Breast epithelium (tissue), 4 donors: ENCODE data around the gene TREM2. TPM values are rescaled to one million over a fixed set of nuclear protein-coding genes. Genes with fewer than 3 reads are reported as not detected.

Experiments used
- DNase-seq, 2 donors: peaks; one replicate each; pipeline ENCODE4 v3.0.0-alpha.2; 2019; ENCODE audit warnings: low spot score in 2 of 2
- H3K27ac ChIP-seq, 2 donors: fragments of 200-600 bp; sonication (generic) in 1 of 2; one replicate each; pipeline ENCODE4 v1.5.1; 2016 to 2019; ENCODE audit warnings: mild to moderate bottlenecking in 1 of 2
- H3K27me3 ChIP-seq, 2 donors: fragments of 200-600 bp; sonication (generic) in 1 of 2; one replicate each; pipeline versions ENCODE4 v1.5.1 to v1.6.0; 2017 to 2019; ENCODE audit warnings: control low read depth in 1 of 2, mild to moderate bottlenecking in 1 of 2
- H3K36me3 ChIP-seq: fragments of 200-600 bp; one replicate; pipeline ENCODE4 v1.5.1; 2019
- H3K4me1 ChIP-seq, 2 donors: fragments of 200-600 bp; sonication (generic); one replicate each; pipeline ENCODE4 v1.5.1; 2016 to 2019; ENCODE audit warnings: control low read depth in 1 of 2
- H3K4me3 ChIP-seq, 3 donors: fragments of 200-600 bp; sonication (generic); 1 replicate in 2 of 3; 2 replicates in 1 of 3; pipeline ENCODE4 v1.5.1; 2016 to 2019; ENCODE audit warnings: mild to moderate bottlenecking in 3 of 3, moderate library complexity in 2 of 3
- H3K9me3 ChIP-seq, 2 donors: fragments of 200-600 bp; sonication (generic) in 1 of 2; one replicate each; pipeline ENCODE4 v1.5.1; 2016 to 2019; ENCODE audit warnings: control low read depth in 1 of 2
- POLR2A ChIP-seq: fragments of 450-650 bp; IDR thresholded peaks from one replicate; pipeline ENCODE4 v1.6.1; 2016; ENCODE audit warnings: antibody characterized with exemption, mild to moderate bottlenecking, moderate library complexity
- POLR2AphosphoS5 ChIP-seq, 3 donors: sonication (generic); formaldehyde crosslinking; IDR thresholded peaks; one replicate each; pipeline ENCODE4 v1.6.1; 2017; ENCODE audit warnings: antibody characterized with exemption in 3 of 3
- intact Hi-C: fragments of 100-400 bp; cut with DNase I; formaldehyde crosslinking; loops from one replicate; pipeline ENCODE4 v1.15.1; 2023; ENCODE audit warnings: low total_unique reads
- total RNA-seq, 3 donors: library from RNA; depleted of rRNA; stranded (reverse); fragments of >200 nt; gene quantifications; one replicate each; pipeline ENCODE4 v1.1.0, GENCODE V29; 2016
- TF ChIP-seq, protein P1 (sequence below), 3 donors: fragments of 450-650 bp; IDR thresholded peaks; one replicate each; pipeline ENCODE4 v1.5.1; 2016 to 2017; ENCODE audit warnings: antibody characterized with exemption in 3 of 3, mild to moderate bottlenecking in 3 of 3, moderate library complexity in 3 of 3

Gene TREM2
- total RNA-seq, 3 donors from 2014 or later, result 7.7 to 31.6 (median 10.5) TPM

DNA sequence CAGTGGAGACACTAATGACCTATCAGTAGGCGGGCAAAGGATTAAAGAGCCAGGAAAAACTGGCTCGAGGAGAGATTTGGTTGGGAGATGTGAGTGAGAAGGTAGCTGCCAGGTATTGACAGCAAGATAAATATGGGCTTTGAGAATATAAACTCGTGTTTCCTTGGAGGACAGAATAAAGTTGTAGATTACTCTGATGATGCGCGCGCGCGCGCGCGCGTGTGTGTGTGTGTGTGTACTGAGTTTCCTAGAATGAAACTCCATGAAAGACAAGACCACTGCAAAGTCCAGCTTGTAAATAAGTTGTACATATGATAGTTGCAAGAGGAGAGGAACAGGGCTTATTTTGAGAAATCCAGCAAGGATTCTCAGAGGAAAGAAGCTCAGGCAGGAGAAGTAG, 13.3 kb upstream of the TREM2 start:
- no peaks in the 10 kb centered on the region for H3K36me3 ChIP-seq
- H3K4me1 ChIP-seq, result no peaks in the 10 kb centered on the region
- no peak for TF ChIP-seq POLR2AphosphoS5 (IDR thresholded peaks at IDR 0.05)
- no peak for TF ChIP-seq POLR2A
- TF ChIP-seq, protein P1, sequence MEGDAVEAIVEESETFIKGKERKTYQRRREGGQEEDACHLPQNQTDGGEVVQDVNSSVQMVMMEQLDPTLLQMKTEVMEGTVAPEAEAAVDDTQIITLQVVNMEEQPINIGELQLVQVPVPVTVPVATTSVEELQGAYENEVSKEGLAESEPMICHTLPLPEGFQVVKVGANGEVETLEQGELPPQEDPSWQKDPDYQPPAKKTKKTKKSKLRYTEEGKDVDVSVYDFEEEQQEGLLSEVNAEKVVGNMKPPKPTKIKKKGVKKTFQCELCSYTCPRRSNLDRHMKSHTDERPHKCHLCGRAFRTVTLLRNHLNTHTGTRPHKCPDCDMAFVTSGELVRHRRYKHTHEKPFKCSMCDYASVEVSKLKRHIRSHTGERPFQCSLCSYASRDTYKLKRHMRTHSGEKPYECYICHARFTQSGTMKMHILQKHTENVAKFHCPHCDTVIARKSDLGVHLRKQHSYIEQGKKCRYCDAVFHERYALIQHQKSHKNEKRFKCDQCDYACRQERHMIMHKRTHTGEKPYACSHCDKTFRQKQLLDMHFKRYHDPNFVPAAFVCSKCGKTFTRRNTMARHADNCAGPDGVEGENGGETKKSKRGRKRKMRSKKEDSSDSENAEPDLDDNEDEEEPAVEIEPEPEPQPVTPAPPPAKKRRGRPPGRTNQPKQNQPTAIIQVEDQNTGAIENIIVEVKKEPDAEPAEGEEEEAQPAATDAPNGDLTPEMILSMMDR (IDR thresholded peaks at IDR 0.05), result no peak

DNA sequence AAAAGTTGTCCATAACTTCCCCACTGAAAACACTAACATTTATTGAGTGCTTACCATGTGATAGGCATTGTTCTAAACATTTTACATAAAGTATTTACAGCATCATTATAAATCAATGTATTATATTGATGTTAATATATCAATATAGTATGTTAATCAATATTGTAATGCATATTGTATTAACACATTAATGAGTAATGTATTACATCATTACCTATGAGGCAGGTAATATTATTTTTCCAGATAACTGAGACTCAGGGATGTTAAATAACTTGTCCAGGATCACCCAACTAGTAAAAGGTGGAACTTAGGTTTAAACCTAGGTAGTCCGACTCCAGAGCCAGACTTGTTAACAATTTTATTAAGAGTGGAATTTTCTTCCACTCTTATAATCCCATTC, 12.2 kb upstream of the TREM2 start:
- DNase-seq, result no peak
- TF ChIP-seq POLR2AphosphoS5 (IDR thresholded peaks at IDR 0.05) (no peak), POLR2A (no peak)
- TF ChIP-seq, protein P1 (IDR thresholded peaks at IDR 0.05), result no peak
- intact Hi-C loops, result no loop called here
- Histone ChIP-seq H3K36me3 (no peaks in the 10 kb centered on the region), H3K9me3 (peaks cover 0 to 3% of the 10 kb centered on the region in 2 donors), H3K27ac (no peak overlapping the region), H3K4me3 (no peak overlapping the region), H3K27me3 (no peaks in the 10 kb centered on the region), H3K4me1 (no peaks in the 10 kb centered on the region)

More for the DNA sequence above, 13.3 kb upstream of the TREM2 start:
- H3K27ac ChIP-seq, result no peak overlapping the region
- no peak for DNase-seq
- H3K4me3 ChIP-seq, result no peak overlapping the region
- intact Hi-C loops, result no loop called here
- H3K9me3 ChIP-seq, result peaks cover 0 to 3% of the 10 kb centered on the region in 2 donors
- H3K27me3 ChIP-seq, result no peaks in the 10 kb centered on the region

- Histone ChIP-seq H3K36me3 (no peaks in the 10 kb centered on the region), H3K4me1 (no peaks in the 10 kb centered on the region), H3K9me3 (peaks cover 0 to 3% of the 10 kb centered on the region in 2 donors), H3K27ac (no peak overlapping the region), H3K27me3 (no peaks in the 10 kb centered on the region), H3K4me3 (no peak overlapping the region)
- TF ChIP-seq, protein P1 (IDR thresholded peaks at IDR 0.05), result no peak
- TF ChIP-seq POLR2AphosphoS5 (IDR thresholded peaks at IDR 0.05), result no peak
- TF ChIP-seq POLR2A, result no peak
- no peak for DNase-seq
- intact Hi-C loops, result no loop called here
Observed at GRCh38 chr6:41174610-41175009, 11.7 kb upstream of the TREM2 start.

DNA sequence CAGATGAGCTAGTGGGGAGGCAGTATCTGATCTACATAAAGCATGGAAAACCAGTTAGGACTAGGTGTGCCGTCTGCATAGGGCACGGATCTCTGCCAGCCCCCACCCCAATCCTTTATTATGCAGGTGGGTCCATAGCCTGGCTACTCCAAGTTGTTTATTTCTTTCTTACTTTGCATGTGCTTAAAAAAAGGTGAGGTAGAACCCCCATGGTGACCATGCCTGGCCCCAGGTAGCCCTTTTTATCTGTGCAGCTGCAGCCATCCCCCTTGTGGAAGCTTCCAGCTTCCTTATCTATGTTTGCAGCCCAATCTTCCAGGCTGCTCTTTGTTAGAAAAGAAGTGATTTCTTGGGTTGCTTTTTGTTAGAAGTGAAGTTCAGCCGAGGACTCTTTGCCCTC, 9.0 kb upstream of the TREM2 start:
- TF ChIP-seq, protein P1 (IDR thresholded peaks at IDR 0.05), result no peak
- TF ChIP-seq POLR2AphosphoS5 (IDR thresholded peaks at IDR 0.05), result no peak
- TF ChIP-seq POLR2A, result no peak
- no peaks in the 10 kb centered on the region for H3K27me3 ChIP-seq
- H3K27ac ChIP-seq, result no peak overlapping the region
- H3K9me3 ChIP-seq, result peaks cover 0 to 3% of the 10 kb centered on the region in 2 donors
- H3K4me3 ChIP-seq, result no peak overlapping the region
- no peaks in the 10 kb centered on the region for H3K36me3 ChIP-seq
- DNase-seq, result no peak
- intact Hi-C loops, result no loop called here
- H3K4me1 ChIP-seq, result no peaks in the 10 kb centered on the region

- no peak for DNase-seq
- no peaks in the 10 kb centered on the region for H3K27me3 ChIP-seq
- no peak overlapping the region for H3K4me3 ChIP-seq
- no peaks in the 10 kb centered on the region for H3K4me1 ChIP-seq
- H3K9me3 ChIP-seq, result peaks cover 0 to 3% of the 10 kb centered on the region in 2 donors
- intact Hi-C loops, result no loop called here
- TF ChIP-seq POLR2A (no peak), POLR2AphosphoS5 (IDR thresholded peaks at IDR 0.05) (no peak)
- TF ChIP-seq, protein P1 (IDR thresholded peaks at IDR 0.05), result no peak
- H3K27ac ChIP-seq, result no peak overlapping the region
- no peaks in the 10 kb centered on the region for H3K36me3 ChIP-seq
Observed at GRCh38 chr6:41170547-41171160, 7.7 kb upstream of the TREM2 start.
